IPS-NIHi7 (cell line): ENCODE data around the gene ATP6V0E2.

Experiments
- DNase-seq: peaks from one replicate; pipeline ENCODE4 v3.0.0; 2012; ENCODE audit warnings: mixed read lengths; ENCODE audit errors: extremely low spot score

The ATP6V0E2 gene

DNA sequence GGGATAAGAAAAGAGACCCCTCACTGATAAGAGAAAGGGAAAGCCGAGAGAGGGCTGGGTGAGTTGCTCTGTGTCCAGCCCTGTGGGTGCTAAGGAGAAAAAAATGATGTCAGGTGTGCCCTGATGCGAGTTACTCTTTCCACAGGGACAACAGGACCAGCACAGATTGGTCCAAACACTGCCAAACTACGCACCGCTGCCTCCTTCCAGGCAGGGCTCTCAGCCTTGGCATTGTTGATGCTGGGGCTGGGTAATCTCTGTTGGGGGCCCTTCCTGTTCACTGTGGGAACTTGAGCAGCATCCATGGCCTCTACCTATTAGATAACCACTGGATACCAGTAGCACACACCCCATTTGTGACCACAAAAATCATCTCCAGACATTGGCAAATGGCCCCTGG, 10.3 kb upstream of the ATP6V0E2 start:
- no peak for DNase-seq

DNA sequence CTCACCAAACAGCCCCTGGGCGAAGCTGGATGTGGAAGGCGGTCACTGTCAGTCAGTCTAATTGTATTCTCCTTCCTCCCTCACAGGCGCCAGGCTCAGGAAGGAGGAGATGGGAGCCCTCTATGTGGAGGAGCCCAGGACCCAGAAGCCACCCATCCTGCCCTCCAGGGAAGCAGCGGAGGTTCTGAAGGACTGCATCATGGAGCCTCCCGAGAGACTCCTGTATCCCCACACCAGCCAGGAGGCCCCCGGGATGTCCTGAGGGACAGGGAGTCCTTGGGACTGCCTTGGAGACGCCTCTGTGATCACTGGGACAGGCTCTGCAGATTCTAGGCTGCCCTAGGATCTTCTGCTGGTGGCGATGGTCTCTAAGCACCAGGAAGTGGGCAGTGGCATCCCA, 9.7 kb upstream of the ATP6V0E2 start:
- no peak for DNase-seq

DNA sequence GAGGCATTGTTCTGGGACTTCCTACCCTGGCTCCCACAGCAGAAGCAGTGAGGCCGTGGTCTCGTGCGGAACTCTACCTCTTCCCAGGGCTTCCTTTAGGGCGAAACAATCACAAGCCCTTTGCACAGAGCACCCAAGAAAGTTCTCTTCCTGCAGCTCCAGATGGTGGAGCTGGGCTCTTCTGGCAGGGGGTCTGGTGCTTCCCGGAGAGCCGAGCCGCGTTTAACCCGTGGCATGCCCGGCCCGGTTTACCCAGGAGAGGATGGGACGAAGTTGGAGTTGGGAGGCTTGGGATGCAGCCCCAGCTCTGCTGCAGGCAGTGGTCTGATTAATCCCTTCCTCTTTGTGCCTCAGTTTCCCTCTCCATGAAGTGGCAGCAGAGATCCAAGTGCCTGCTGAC, 9.0 kb upstream of the ATP6V0E2 start:
- no peak for DNase-seq

DNA sequence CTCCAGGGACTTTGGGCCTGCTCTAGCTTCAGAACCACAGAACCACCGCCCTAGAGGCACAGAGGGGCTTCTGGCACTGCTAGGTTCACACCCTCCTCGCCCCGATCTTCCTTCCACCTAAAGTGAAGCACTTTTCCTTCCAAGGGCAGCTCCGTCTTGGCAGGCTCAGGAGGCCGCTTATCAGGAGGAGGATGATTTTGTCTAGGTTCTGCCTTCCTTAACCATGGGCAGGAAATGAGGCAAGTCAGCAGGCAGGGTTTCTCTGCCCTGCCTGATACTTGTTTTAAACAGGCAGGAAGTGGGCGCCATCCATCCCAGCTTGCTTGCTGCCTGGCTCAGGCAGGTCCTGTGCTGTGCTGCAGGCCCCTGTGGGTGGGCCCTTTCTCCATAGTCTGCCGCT, 8.3 kb upstream of the ATP6V0E2 start:
- no peak for DNase-seq

DNA sequence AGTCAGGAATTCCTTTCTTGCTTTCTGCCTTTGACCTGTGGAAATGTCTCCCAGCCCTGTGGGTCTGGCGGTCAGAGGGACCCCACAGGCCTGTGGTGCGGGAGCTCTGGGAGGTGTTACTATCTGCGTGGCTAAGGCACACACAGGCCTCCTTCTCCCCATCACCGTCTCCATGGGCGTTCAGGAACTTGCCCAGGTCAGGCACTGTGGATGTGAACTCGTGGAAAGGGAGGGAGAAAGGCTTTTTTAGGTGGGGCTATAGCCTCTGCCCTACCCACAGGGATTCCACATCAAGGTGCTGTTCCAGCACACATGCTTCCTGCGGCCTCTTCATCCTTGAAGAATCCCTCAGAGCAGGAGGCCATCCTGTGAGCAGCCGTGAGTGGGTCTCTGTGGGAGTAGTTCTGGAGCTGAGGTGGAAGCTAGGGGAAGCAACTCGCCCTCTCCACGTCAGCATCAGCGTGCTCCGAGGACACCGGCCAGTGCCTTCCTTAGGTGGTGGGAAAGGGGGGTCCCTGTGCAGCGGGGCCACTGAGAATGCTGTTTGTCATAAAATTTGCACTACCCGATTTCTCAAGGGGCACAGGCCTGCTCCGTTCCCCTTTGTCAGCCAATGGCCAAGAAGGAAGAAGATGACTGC, 7.5 kb upstream of the ATP6V0E2 start:
- no peak for DNase-seq

DNA sequence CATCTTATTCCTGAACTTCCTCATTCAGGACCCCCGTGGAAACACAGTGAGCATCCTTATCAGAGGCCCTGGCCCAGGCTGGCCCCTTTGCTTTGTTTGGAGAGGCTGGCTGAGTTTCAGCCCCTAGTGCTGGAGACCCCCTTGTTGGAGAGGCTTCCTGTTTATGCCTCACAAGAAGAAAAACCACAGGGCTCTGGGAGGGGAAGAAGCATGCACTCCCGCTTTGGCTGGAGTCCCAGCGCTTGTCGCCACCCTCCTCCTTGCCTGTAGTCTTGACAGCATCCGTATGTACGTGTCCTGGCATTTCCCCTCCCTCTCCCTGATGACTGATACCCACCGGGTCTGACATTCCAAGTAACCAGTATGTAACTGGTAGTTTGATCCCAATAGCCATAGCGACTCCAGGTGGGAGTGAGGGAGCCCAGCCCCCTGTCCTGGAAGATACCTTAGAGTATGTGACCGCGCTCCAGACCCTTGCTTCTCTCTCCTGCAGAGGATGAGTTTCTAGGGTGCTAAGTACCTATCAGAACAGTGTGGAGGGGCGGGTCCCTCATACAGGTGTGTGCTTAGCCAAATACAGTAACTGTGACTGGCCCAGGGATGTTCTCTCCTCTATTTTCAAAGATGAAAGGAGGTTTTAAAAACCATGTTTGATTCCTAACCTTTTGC, 6.9 kb upstream of the ATP6V0E2 start:
- DNase-seq, result no peak

DNA sequence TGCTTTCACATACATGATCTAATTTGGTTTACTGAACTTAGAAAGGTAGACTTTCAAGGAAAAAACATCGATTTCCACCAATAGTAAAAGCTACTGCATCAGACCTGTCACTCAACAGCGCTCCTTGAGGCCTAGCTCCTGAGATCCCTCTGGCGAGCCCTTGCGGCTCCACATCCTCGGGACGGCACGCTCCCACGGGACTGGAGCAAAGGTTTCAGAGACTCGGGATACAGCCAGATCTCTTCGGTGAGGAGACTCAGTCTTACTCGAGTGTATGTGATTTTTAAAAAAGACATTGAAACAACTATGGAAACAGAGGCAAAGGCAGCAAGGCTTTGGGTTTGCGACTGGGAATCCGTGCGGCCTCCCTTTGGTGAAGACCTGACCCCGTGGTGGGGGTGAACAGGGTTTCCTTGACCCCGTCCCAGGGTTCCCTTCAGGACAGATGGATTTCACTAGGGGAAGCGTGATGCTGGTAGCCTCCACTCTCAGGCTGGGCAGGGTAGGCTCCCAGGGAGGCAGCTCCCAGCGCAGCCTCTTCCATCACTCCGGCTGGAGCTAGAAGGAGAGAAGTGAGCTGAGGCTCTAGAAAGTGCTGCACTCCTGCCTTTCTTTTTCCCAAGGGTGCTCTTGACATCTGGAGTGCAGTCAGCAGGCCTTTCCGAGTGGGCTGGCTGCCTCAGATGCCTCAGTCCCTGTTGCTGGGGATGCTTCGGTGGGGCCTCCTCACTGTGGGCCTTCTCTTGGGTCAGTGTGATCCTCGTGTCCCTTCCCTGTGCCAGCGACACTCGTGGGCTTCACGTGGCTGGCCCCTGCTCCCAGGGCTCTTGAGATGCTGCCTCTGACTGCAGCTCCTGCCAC, 5.8 kb upstream of the ATP6V0E2 start:
- DNase-seq, result no peak

DNA sequence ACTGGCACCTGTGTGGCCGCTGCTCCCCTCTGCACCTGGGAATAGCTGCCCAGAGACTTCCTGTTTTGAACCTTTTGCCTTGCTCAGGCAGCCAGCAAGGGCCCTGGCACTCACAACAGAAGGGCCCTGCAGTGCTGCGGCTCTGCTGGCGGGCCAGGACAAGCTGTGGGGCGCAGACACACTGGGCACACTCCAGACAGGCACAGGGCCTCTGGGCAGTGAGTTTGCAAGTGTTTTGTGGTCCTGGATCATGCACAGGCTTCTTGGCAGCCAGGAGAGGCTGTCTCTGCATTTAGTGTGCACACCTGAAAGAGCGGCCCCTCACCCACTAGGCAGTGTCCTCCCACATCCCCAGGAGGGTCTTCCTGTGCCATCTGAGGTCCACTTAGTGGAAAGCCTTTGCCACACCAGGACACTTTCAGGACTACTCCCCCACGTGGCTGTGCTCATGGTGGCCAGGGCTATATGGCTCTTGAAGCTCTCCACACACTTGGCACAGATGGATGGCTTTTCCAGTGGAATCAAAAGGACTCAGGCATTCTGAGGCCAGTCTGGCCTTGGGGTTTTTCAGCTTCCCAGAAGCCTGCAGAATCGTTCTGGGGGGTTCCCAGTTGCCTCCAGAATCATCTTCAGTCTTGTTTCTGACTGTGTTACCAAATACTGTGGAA, 5.0 kb upstream of the ATP6V0E2 start:
- no peak for DNase-seq

DNA sequence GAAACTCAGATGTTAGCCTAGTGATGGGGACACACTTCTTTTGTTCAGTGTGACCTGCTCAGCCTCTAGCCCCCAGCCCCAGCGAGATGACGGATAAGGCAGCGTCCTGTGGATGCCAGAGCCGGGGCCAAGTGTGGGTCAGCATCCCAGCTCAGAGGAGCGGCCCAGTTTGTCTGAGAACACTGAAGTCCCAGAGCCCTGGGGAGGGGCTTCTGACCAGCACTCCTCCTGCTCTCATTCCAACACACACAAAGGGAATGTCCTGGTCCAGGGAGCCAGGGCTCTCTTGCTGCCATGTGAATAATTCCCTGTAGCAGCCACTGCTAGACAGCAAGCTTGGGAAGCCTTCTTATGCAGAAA, 4.5 kb upstream of the ATP6V0E2 start:
- no peak for DNase-seq

DNA sequence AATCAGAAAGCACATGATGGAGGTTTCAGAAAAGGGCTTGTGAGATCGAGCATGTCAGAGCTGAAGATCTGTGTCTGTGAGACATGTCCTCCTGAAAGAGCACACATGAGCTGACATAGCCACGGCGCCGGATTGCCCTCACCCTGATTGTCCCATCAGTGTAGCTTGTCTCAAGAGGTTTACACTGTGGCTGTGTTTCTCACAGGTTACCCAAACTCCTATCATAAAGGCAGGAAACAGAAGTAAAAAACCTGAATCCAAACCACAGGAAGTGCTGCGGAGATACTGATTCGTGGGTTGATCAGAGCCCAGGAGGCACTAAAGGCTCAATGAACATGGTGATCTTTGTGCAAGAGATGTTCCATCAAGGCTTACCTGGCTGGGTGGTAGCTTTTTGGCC, 3.9 kb upstream of the ATP6V0E2 start:
- DNase-seq, result no peak

DNA sequence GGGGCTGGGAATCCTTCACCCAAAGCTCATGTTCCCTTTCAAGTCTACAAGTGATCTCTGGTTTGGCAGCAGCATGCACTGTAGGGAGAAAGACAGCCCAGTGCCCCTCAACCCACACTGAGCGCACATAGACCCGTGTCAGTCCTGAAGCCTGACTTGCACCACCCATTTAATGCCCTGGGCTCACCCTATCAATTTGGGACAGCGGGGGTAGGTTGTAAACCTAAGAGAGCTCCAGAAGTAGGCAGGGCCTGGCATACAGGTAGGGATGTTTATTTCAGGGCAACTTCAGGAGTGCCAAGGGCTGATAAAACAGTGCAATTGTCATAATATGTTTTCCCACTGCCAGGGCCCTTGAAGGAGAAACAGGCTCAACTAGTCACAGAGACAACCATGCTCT, 3.5 kb upstream of the ATP6V0E2 start:
- no peak for DNase-seq

DNA sequence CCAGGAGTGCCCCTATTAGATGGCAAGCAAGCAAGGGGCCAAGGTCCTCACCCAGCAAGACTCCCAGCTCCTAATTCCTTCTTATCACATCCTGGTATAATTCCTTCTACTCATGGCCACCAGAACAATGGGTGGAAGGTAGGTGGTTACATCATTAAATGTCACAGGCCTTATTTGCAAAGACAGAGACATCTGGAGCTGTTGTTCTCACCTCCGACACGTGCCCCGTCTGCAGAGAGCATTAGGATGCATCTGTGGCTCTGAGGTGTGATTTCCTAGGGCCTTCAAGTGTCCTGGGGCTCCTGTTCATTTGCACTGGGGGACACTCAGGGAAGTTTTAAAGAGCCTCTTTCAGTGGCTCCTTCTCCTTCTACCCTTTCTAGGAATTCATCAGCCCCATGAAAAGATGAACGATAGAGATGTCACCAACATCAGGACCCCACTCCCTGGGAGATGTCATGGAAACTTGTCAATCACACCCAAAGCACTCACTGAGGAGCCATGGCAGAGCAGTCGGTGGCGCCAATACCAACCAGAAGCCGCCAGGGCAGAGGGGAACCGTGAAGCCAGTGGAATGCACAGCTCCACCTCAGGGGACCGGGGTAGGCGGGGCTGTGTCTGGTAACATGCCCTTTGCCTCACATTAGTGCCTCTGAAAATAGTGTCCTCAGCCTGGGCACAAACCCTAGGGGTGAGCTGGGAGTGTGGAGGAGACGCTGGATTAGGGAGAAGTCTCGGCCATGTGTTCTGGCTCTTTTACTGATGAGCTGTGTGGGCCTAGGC, 2.9 kb upstream of the ATP6V0E2 start:
- no peak for DNase-seq

DNA sequence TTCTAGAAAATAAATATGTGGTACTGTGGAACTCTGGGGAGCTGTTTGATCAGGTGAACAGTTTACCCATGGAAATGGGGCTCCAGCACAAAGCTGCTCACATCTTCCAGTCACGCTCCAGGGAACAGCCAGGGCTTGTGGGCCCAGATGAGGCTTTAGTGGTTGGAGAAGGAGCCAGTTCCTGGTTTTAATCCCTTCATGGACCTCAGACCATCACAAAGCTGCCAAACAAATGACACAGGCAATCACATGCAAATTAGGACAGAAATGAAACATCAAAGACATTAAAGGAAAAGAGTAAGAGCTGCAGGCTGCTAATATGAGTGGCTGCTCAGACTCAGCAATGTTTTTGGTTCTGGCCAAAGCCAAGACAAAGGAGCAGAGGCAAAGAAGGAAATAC, 2.2 kb upstream of the ATP6V0E2 start:
- no peak for DNase-seq

DNA sequence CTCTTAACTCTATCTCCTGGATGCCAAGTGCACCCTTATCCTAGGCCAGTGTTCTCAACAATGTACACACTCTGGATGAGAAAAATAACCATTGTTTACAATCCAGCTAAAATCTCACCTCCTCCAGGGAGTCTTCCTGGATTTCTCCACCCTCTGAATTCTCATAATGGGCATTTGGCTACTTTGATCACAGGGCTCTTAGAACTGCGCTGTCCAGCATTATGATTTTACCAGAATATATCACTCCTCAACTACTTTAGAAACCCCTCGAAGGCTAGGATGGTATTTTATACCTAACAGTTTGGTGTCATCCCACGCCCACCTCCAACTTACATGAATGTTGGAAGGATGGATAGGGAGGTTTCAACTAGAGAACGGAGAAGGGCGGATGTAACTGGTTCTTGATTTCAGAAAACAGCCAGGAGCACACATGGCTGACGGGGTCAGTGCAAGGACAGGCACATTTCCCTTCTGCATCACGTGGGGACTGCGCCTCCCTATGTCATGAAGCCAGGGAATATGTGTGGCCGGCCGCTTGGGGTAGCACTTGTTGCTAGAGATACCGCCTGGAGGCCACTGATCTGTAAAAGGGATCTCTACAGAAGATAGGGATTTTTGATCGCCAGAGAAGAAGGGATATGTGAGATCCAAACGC, 1.2 kb upstream of the ATP6V0E2 start:
- DNase-seq, result peak; percentile 76

DNA sequence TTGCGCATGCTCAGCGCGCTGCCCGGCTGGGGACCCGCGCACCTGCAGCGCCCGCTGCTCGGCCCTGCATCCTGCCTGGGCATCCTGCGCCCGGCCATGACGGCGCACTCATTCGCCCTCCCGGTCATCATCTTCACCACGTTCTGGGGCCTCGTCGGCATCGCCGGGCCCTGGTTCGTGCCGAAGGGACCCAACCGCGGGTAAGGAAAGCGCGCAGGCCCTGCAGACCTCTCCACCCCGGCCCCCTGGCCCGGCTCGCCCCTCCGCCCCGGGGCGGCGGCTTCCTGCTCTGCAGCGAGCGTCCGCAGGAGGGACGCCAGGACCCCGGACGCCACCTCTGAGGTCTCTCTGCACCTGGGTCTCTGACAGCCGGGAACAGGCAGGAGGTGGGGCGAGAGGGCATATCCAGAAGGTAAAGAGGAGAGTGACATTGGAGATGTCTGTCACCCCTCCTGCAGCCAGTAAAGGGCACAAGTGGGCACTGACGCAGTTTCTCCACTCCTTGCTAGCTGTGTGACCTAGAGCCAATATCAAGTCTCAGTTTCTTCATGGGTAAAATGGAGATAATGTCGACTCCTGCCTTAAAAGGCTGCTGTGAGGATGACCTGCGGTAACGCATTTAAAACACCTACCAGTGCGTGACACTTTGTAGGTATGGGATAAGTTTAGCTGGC, 338 bp downstream of the ATP6V0E2 start:
- DNase-seq, result no peak

DNA sequence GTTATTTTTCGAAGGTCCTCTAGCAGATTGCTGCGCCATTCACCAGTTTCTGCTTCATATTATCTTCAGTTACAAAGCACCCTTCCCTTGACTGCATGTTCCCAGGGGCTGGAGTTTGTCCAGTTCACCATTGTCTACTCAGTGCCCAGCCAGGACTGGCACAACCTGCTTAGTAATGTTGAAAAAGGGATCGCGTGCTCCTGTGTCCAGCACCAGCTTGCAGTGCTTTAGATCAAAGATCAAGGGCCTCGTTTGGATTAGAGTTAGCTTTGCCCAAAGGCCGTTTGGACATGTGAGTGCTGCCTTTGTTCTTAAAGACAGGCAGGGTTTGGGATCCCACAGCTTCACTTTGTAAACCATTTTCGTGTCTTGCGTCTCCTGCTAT, 867 bp downstream of the ATP6V0E2 start:
- no peak for DNase-seq

DNA sequence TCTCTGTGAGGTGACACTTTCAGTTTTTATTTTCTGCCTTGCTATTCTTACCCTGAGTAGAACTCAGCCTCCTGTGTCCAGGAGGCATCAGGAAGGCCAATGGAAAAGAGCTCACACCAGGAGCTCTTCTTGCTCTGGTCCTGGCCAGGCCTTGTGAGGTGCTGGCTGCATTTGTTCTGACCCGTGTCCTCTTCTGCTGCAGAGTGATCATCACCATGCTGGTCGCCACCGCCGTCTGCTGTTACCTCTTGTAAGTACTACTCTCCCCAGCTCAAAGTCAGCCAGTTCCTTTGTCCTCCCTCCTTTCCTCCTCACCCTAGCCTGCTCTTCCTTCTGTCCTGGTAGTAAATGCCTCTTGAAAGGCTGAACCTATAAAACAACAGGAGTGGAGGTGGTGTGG, 1.6 kb downstream of the ATP6V0E2 start:
- no peak for DNase-seq

DNA sequence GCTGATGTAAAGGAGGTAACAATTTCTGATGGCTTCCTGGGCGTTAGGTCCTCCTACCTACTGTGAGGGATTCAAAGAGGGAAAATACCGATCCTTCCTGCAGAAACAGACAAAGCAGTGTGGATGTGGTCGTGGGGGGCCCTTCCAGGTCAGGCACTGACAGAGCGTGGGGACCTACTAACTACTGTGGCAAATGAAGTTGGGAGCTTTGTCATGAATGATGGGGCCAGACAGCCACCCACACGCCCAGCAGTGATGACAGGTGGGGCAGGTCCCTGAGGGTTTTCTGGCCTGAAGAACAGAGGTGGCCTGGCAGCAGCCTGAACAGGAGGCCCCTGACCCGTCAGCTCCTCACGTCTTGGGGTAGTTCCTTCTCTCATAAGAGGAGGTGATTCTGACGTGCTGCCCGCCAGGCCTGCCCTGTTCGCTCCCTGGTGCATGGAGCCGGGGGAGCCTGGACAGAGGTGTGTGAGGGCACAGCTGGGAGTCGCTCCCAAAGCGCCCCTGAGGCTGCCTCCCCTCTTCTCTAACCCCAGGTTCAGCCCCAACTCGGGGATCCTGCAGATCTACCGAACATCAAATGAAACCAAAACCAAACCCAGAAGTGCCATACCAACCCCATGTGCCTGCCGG, 4.2 kb downstream of the ATP6V0E2 start:
- DNase-seq, result no peak

DNA sequence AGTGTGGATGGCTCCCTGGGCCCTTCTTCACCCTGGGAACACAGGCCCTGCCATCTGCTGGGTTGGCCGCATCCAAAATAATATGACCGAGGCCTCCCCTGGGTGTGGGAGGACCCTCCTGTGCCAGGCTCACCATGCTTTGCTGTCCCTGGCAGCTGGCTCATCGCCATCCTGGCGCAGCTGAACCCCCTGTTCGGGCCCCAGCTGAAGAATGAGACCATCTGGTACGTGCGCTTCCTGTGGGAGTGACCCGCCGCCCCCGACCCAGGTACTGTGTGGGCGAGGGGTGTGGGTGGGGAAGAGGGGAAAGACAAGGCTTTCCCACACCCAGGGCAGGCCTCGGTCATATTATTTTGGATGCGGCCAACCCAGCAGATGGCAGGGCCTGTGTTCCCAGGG, 4.8 kb downstream of the ATP6V0E2 start:
- no peak for DNase-seq

DNA sequence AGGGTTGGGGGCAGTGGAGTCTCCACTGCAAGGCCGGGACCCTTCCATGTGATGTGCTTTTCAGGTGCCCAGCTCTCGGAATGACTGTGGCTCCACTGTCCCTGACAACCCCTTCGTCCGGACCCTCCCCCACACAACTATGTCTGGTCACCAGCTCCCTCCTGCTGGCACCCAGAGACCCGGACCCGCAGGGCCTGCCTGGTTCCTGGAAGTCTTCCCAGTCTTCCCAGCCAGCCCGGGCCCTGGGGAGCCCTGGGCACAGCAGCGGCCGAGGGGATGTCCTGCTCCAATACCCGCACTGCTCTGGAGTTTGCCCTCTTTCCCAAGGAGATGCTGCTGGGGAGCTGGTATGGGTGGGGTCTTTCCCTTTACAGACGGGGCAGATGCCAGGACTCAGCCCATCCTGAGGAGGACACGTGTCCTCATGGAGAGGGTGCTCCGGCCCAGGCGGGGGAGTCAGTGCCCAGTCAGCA, 5.5 kb downstream of the ATP6V0E2 start:
- DNase-seq, result no peak
